Activated CD8-positive, alpha-beta T cell treated with anti-CD3 and anti-CD28 coated beads for 36 hours (primary cell): ENCODE measurements around the gene R3HDM2. TPM values are rescaled to one million over a fixed set of nuclear protein-coding genes. Genes with fewer than 3 reads are reported as not detected.
A peak's percentile ranks its signal among the peaks of the same experiment; 100 is the strongest.

ENCODE experiments used
- ATAC-seq: fragments of 200-7000 bp; cut with Tn5 transposase; one replicate; pipeline ENCODE4 v1.10.0; 2021; ENCODE audit warnings: mild to moderate bottlenecking, moderate library complexity
- CTCF ChIA-PET: fragments of 350-600 bp; sonication (Branson Sonifier 250); formaldehyde crosslinking; loops from one replicate; lab custom pipeline; 2021; ENCODE audit warnings: antibody characterized with exemption; lab: Charles Lee
- POLR2A ChIA-PET: fragments of 350-600 bp; sonication (Branson Sonifier 250); formaldehyde crosslinking; loops from one replicate; lab custom pipeline; 2021; ENCODE audit warnings: antibody characterized with exemption; lab: Charles Lee
- DNase-seq: peaks from one replicate; pipeline ENCODE4 v3.0.0-alpha.2; 2020
- H3K27ac Mint-ChIP-seq: one replicate; pipeline ENCODE4 v1.8.0; 2021; ENCODE audit warnings: mild to moderate bottlenecking, mixed read lengths
- H3K27me3 Mint-ChIP-seq: one replicate; pipeline ENCODE4 v1.8.0; 2021; ENCODE audit warnings: mixed read lengths
- H3K36me3 Mint-ChIP-seq: one replicate; pipeline ENCODE4 v1.8.0; 2021; ENCODE audit warnings: low read depth, mixed read lengths
- H3K4me1 Mint-ChIP-seq: one replicate; pipeline ENCODE4 v1.8.0; 2021; ENCODE audit warnings: low read depth, mixed read lengths
- H3K4me3 Mint-ChIP-seq: one replicate; pipeline ENCODE4 v1.8.0; 2021; ENCODE audit warnings: mild to moderate bottlenecking, moderate library complexity, mixed read lengths
- H3K9me3 Mint-ChIP-seq: one replicate; pipeline ENCODE4 v1.8.0; 2021; ENCODE audit warnings: mixed read lengths
- intact Hi-C: fragments of 100-400 bp; cut with micrococcal nuclease; formaldehyde crosslinking; loops from one replicate; pipeline ENCODE4 v1.10.0; 2022
- total RNA-seq, 2 experiments: library from RNA; stranded (reverse); gene quantifications; one replicate each; pipeline ENCODE4 v1.2.3, GENCODE V29; 2021
- TF ChIP-seq, protein P1 (sequence below): fragments of 200-600 bp; IDR thresholded peaks from one replicate; pipeline ENCODE4 v1.8.0; 2022; ENCODE audit warnings: antibody characterized with exemption, mild to moderate bottlenecking

Gene R3HDM2
- total RNA-seq, 2 experiments from 2014 or later: 33.2 to 44.0 TPM

DNA sequence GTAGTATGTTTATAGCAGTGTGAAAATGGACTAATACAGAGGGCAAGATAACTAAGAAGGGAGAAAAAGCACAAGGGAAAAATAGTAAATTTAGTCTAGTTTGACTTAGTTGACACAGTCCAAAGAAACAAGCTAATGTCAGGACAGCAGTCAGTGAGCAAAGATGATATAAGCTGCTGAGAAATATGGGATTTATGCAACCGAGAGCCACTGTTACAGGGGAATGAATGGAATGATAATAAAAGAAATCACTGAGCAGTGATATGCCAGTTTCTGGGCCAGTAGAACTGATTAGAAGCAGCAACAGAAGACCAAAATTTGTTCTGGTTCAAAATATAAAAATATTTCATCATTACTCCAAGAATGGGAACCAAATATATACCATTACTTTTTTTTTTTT lies 60.1 kb downstream of the R3HDM2 start:
- no peaks in the 10 kb centered on the region for H3K27me3 Mint-ChIP-seq
- TF ChIP-seq, protein P1, sequence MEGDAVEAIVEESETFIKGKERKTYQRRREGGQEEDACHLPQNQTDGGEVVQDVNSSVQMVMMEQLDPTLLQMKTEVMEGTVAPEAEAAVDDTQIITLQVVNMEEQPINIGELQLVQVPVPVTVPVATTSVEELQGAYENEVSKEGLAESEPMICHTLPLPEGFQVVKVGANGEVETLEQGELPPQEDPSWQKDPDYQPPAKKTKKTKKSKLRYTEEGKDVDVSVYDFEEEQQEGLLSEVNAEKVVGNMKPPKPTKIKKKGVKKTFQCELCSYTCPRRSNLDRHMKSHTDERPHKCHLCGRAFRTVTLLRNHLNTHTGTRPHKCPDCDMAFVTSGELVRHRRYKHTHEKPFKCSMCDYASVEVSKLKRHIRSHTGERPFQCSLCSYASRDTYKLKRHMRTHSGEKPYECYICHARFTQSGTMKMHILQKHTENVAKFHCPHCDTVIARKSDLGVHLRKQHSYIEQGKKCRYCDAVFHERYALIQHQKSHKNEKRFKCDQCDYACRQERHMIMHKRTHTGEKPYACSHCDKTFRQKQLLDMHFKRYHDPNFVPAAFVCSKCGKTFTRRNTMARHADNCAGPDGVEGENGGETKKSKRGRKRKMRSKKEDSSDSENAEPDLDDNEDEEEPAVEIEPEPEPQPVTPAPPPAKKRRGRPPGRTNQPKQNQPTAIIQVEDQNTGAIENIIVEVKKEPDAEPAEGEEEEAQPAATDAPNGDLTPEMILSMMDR: no peak
- ChIA-PET POLR2A (interaction anchor here (0.6 to 0.7 kb wide), 2 partner anchors 150 to 162 kb away, joined by 3 read pairs; partner anchors contain the start of gene DDIT3), CTCF (interaction anchor here (0.8 kb wide), 1 partner anchor 28 kb away, joined by 3 read pairs; no protein-coding TSS in a partner anchor)
- no peak overlapping the region for H3K27ac Mint-ChIP-seq
- intact Hi-C loops: no loop called here
- peaks cover 12% of the 10 kb centered on the region for H3K9me3 Mint-ChIP-seq
- ATAC-seq (no peak), DNase-seq (no peak)
- peaks cover 24% of the 10 kb centered on the region for H3K36me3 Mint-ChIP-seq
- peaks cover 9% of the 10 kb centered on the region for H3K4me1 Mint-ChIP-seq
- H3K4me3 Mint-ChIP-seq: no peak overlapping the region

DNA sequence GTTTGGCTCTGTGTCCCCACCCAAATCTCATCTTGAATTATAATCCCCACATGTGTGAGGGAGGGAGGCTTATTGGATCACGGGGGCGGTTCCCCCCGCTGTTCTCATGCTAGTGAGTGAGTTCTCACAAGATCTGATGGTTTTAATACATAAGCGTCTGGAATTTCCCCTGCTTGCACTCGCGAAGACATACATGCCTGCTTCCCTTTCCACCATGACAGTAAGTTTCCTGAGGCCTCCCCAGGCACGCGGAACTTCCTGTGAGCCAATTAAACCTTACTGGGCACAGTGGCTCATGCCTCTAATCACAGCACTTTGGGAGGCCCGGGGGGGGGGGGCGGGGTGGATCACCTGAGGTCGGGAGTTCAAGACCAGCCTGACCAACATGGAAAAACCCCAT lies 60.8 kb downstream of the R3HDM2 start:
- CTCF ChIA-PET: no interaction called here
- intact Hi-C loops: no loop called here
- H3K36me3 Mint-ChIP-seq: peaks cover 24% of the 10 kb centered on the region

GRCh38 chr12:57369202-57369601 lies 61.6 kb downstream of the R3HDM2 start:
- TF ChIP-seq, protein P1: no peak
- ATAC-seq (no peak), DNase-seq (no peak)
- peaks cover 24% of the 10 kb centered on the region for H3K36me3 Mint-ChIP-seq
- H3K4me1 Mint-ChIP-seq: peaks cover 9% of the 10 kb centered on the region
- intact Hi-C loops: no loop called here
- H3K27ac Mint-ChIP-seq: no peak overlapping the region
- H3K9me3 Mint-ChIP-seq: peaks cover 12% of the 10 kb centered on the region
- POLR2A ChIA-PET: no interaction called here
- H3K27me3 Mint-ChIP-seq: no peaks in the 10 kb centered on the region
- CTCF ChIA-PET: interaction anchor here (0.8 to 1.5 kb wide), 4 partner anchors 18 to 94 kb away, joined by 3 to 4 read pairs (median 3); no protein-coding TSS in a partner anchor
- no peak overlapping the region for H3K4me3 Mint-ChIP-seq

More for the DNA sequence above, 60.8 kb downstream of the R3HDM2 start:
- Mint-ChIP-seq H3K27ac (no peak overlapping the region), H3K4me3 (no peak overlapping the region), H3K9me3 (peaks cover 12% of the 10 kb centered on the region), H3K4me1 (peaks cover 9% of the 10 kb centered on the region), H3K27me3 (no peaks in the 10 kb centered on the region)
- TF ChIP-seq, protein P1: no peak
- DNase-seq (peak; percentile 11), ATAC-seq (no peak)
- POLR2A ChIA-PET: no interaction called here

DNA sequence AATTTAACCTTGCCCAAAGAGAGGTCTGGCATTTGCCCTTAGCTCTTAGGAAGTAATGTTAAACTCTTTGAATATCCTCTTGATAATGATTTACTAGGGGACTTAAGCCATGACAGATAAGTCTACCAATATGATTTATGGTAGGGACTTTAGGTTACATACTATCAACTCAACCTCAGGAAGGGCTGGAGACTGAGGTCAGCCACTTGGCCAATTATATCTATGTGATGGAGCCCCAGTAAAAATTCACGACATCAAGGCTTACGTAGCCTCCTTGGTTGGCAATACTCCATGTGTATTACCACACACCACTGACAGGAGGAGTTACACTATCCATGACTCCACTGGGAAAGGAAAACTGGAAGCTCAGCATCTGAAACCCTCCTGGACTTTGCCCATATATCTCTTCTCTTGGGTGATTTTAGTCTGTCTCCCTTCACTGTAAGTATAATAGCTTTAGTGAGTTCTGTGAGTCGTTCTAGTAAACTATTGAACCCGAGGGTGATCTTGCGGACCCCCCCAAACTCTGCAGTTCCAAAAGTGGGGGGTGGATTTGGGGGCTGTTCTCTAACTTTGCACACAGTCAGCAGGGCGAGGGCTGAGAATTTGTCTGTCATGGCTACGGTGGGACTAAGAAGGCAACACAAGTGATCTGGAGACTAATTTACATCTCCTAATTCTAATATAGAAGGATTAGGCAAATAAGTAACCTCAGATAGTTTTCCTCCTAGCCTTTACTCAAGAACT lies 62.3 kb downstream of the R3HDM2 start:
- Mint-ChIP-seq H3K4me1 (peaks cover 9% of the 10 kb centered on the region), H3K27ac (no peak overlapping the region), H3K36me3 (peaks cover 25% of the 10 kb centered on the region), H3K9me3 (peaks cover 12% of the 10 kb centered on the region), H3K27me3 (no peaks in the 10 kb centered on the region), H3K4me3 (no peak overlapping the region)
- no peak for ATAC-seq
- ChIA-PET CTCF (interaction anchor here (0.8 to 1.5 kb wide), 5 partner anchors 18 to 95 kb away, joined by 3 to 5 read pairs (median 3); partner anchors contain the start of gene GLI1), POLR2A (no interaction called here)
- DNase-seq: no peak
- intact Hi-C loops: no loop called here
- TF ChIP-seq, protein P1: no peak

GRCh38 chr12:57367121-57367520 lies 63.7 kb downstream of the R3HDM2 start:
- peaks cover 12% of the 10 kb centered on the region for H3K9me3 Mint-ChIP-seq
- H3K4me1 Mint-ChIP-seq: peaks cover 9% of the 10 kb centered on the region
- ChIA-PET POLR2A (no interaction called here), CTCF (interaction anchor here (0.8 to 1.6 kb wide), 4 partner anchors 88 to 365 kb away, joined by 3 to 6 read pairs (median 4); partner anchors contain the start of genes GLI1 and INHBE)
- peaks cover 23% of the 10 kb centered on the region for H3K36me3 Mint-ChIP-seq
- H3K4me3 Mint-ChIP-seq: no peak overlapping the region
- TF ChIP-seq, protein P1: no peak
- DNase-seq (no peak), ATAC-seq (no peak)
- no peak overlapping the region for H3K27ac Mint-ChIP-seq
- H3K27me3 Mint-ChIP-seq: no peaks in the 10 kb centered on the region
- intact Hi-C loops: no loop called here
